ENCODE measurements around the gene CDK6. TPM values are rescaled to one million over a fixed set of nuclear protein-coding genes. Genes with fewer than 3 reads are reported as not detected.

Gene CDK6
- total and polyA plus RNA-seq, 10 of the 15 experiments (the other 5 are each of a cell fraction or from before 2014, with no cell fraction given) = 8.0 to 118 (median 45.8) TPM

DNA sequence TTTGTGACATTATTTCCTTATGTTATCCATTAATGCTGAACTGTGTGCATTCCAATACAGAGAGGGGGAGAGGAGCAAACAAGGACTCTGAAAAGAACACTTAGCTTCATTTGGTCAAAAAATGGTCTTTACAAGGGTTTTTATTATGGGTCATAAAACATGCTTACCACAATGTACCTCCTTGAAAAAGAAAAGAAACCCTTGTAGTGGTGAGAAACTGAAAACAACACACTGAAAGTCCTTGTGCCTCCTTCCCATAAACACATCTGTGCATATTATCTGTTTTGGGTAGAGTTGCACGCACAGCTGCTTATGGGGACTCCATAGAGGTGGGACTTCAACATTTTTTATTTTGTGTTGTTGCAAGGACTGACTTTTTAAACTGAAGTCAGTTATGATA, 98.7 kb downstream of the CDK6 start:
- Histone ChIP-seq H3K79me2 (ENCODE audit: control insufficient read depth, insufficient read depth, low read length) (peaks cover 38% of the 10 kb centered on the region), H3K9me3 (replicated peaks; ENCODE audit: control insufficient read depth, insufficient read depth, low read length) (peaks cover 3% of the 10 kb centered on the region), H3K36me3 (ENCODE audit: control insufficient read depth in 2 of 2, insufficient read depth in 2 of 2, low read length in 1 of 2) (no peaks in the 10 kb centered on the region; a peak in 1 of 4 replicates), H2AFZ (ENCODE audit: control insufficient read depth, low read depth, low read length) (no peak overlapping the region), H3K4me1 (ENCODE audit: control insufficient read depth, insufficient read depth, low read length) (peaks cover 20% of the 10 kb centered on the region), H3K4me2 (ENCODE audit: control insufficient read depth, insufficient read depth) (peak overlapping the region; percentile 66), H3K27ac (ENCODE audit: control insufficient read depth, insufficient read depth) (peak overlapping the region; percentile 85), H3K4me3 (no peak overlapping the region; the same call in 1 of the 2 replicates), H4K20me1 (ENCODE audit: control insufficient read depth, insufficient read depth) (no peaks in the 10 kb centered on the region), H3K27me3 (replicated peaks in 1 of 2; ENCODE audit: control insufficient read depth in 2 of 2, insufficient read depth in 2 of 2, low read length in 1 of 2) (no peaks in the 10 kb centered on the region), H3K9ac (ENCODE audit: control insufficient read depth, insufficient read depth, low read length) (peak overlapping the region; percentile 10; the same call in 1 of the 2 replicates)
- ChIA-PET SMC1A (ENCODE audit: uncharacterized antibody, unreplicated experiment) (interaction anchor here (0.6 to 2.2 kb wide), 10 partner anchors 9 to 495 kb away, joined by 3 to 10 read pairs (median 4); partner anchors contain the start of gene VPS50), POLR2A (interaction anchor here (0.7 to 1.6 kb wide), 2 partner anchors 14 to 98 kb away, joined by 3 to 6 read pairs; no protein-coding TSS in a partner anchor), RAD21 (ENCODE audit: unreplicated experiment) (interaction anchor here (0.6 to 1.3 kb wide), 4 partner anchors 18 to 58 kb away, joined by 3 read pairs; no protein-coding TSS in a partner anchor), CTCF (interaction anchor here (1.0 to 1.6 kb wide), 2 partner anchors 17 to 20 kb away, joined by 3 read pairs; no protein-coding TSS in a partner anchor)
- WGBS (ENCODE audit: insufficient coverage, insufficient replicate concordance, low lambda C conversion rate, missing lambda C conversion rate) = 28% methylated on average over 1 of the region's 1 CpG
- peak; percentile 64 for DNase-seq (ENCODE audit: low read depth, low spot score)
- peak; percentile 89 for ATAC-seq
- FAIRE-seq = peak; percentile 95
- no TSS peak for BruUV-seq (replicated peaks)
- intact Hi-C loops (cut with micrococcal nuclease; ENCODE audit: unreplicated experiment) (no loop called here), in situ Hi-C loops (cut with MboI) (no loop called here)
- TF ChIP-seq, protein P1, sequence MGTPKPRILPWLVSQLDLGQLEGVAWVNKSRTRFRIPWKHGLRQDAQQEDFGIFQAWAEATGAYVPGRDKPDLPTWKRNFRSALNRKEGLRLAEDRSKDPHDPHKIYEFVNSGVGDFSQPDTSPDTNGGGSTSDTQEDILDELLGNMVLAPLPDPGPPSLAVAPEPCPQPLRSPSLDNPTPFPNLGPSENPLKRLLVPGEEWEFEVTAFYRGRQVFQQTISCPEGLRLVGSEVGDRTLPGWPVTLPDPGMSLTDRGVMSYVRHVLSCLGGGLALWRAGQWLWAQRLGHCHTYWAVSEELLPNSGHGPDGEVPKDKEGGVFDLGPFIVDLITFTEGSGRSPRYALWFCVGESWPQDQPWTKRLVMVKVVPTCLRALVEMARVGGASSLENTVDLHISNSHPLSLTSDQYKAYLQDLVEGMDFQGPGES (IDR thresholded peaks at IDR 0.05) = no peak
- peak; percentile 77 for TF ChIP-seq FOXM1 (IDR thresholded peaks at IDR 0.05; ENCODE audit: low read depth, low read length)
- no peak; the same call in 1 of the 2 replicates for TF ChIP-seq ZBED1 (IDR thresholded peaks at IDR 0.05; ENCODE audit: borderline replicate concordance)
- no peak for TF ChIP-seq NBN (IDR thresholded peaks at IDR 0.05)
- no peak for TF ChIP-seq EGR1 (IDR thresholded peaks at IDR 0.05; ENCODE audit: borderline replicate concordance in 1 of 2, low read depth in 2 of 2, low read length in 2 of 2)
- TF ChIP-seq, protein P2, sequence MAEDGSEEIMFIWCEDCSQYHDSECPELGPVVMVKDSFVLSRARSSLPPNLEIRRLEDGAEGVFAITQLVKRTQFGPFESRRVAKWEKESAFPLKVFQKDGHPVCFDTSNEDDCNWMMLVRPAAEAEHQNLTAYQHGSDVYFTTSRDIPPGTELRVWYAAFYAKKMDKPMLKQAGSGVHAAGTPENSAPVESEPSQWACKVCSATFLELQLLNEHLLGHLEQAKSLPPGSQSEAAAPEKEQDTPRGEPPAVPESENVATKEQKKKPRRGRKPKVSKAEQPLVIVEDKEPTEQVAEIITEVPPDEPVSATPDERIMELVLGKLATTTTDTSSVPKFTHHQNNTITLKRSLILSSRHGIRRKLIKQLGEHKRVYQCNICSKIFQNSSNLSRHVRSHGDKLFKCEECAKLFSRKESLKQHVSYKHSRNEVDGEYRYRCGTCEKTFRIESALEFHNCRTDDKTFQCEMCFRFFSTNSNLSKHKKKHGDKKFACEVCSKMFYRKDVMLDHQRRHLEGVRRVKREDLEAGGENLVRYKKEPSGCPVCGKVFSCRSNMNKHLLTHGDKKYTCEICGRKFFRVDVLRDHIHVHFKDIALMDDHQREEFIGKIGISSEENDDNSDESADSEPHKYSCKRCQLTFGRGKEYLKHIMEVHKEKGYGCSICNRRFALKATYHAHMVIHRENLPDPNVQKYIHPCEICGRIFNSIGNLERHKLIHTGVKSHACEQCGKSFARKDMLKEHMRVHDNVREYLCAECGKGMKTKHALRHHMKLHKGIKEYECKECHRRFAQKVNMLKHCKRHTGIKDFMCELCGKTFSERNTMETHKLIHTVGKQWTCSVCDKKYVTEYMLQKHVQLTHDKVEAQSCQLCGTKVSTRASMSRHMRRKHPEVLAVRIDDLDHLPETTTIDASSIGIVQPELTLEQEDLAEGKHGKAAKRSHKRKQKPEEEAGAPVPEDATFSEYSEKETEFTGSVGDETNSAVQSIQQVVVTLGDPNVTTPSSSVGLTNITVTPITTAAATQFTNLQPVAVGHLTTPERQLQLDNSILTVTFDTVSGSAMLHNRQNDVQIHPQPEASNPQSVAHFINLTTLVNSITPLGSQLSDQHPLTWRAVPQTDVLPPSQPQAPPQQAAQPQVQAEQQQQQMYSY (CRISPR knock-in tag; IDR thresholded peaks at IDR 0.05) = no peak
- TF ChIP-seq GABPA (IDR thresholded peaks at IDR 0.05; ENCODE audit: low read depth) = no peak
- TF ChIP-seq RAD21 (IDR thresholded peaks at IDR 0.05; ENCODE audit: insufficient read depth, low read depth, low read length) = peak; percentile 7; the same call in 1 of the 2 replicates
- peak; percentile 44; the same call in 1 of the 2 replicates for TF ChIP-seq CBX5 (IDR thresholded peaks at IDR 0.05; ENCODE audit: low read depth)
- TF ChIP-seq TCF3 (IDR thresholded peaks at IDR 0.05; ENCODE audit: borderline replicate concordance, insufficient read depth, low read depth, low read length) = peak; percentile 78; the same call in 1 of the 2 replicates
- 0 out of 2 replicates have a peak, but pooled peaks have one; percentile 31 for TF ChIP-seq EED (IDR thresholded peaks at IDR 0.05; ENCODE audit: low read depth)
- peak; percentile 45 to 71; a peak in 2 of 4 replicates for TF ChIP-seq EP300 (IDR thresholded peaks at IDR 0.05; ENCODE audit: borderline replicate concordance in 1 of 2, control insufficient read depth in 1 of 2, low read depth in 2 of 2, low read length in 2 of 2)
- no peak for TF ChIP-seq NFYB (IDR thresholded peaks at IDR 0.05; ENCODE audit: insufficient read depth, low read depth, low read length)
- TF ChIP-seq POU2F2 (IDR thresholded peaks at IDR 0.05; ENCODE audit: borderline replicate concordance, low read depth, low read length) = peak; percentile 42; the same call in 1 of the 3 replicates
- TF ChIP-seq STAT3 (IDR thresholded peaks at IDR 0.05; ENCODE audit: low read depth, low read length) = 0 out of 2 replicates have a peak, but pooled peaks have one; percentile 53
- TF ChIP-seq BRCA1 (IDR thresholded peaks at IDR 0.05; ENCODE audit: low read depth, low read length) = no peak

Measured in GM12878 (cell line).